ENCODE data around the gene NUP88.

The NUP88 gene

GRCh38 chr17:5419356-5419958 is at the start of gene NUP88:
Gene NUP88, minus strand, starts transcription at chr17:5419662. Its CDS starts 12 bp downstream, at chr17:5419650.
- CTCF ChIA-PET = interaction anchor here (0.7 to 1.1 kb wide), 4 partner anchors 13 to 169 kb away, joined by 3 to 10 read pairs (median 4); partner anchors contain the start of gene C1QBP
- peak; percentile 97 for DNase-seq (ENCODE audit: extremely low spot score)
- POLR2A ChIA-PET = interaction anchor here (0.6 to 1.0 kb wide), 3 partner anchors 16 to 130 kb away, joined by 3 to 4 read pairs (median 4); partner anchors contain the start of gene C1QBP
- no peak for TF ChIP-seq CTCF (IDR thresholded peaks at IDR 0.05; ENCODE audit: control extremely low read depth, extremely low read depth, low read depth, missing control alignments)

GRCh38 chr17:5468075-5468473 is 48.6 kb upstream of the NUP88 start:
- no peak for TF ChIP-seq CTCF (IDR thresholded peaks at IDR 0.05; ENCODE audit: control extremely low read depth, extremely low read depth, low read depth, missing control alignments)
- POLR2A ChIA-PET = interaction anchor here (1.9 kb wide), 1 partner anchor 18 kb away, joined by 12 read pairs; the partner anchor contains the start of genes DERL2 and MIS12
- CTCF ChIA-PET = interaction anchor here (1.8 kb wide), 1 partner anchor 29 kb away, joined by 7 read pairs; the partner anchor contains the start of gene C1QBP
- peak; percentile 34 for DNase-seq (ENCODE audit: extremely low spot score)

- CTCF ChIA-PET = interaction anchor here (1.6 to 1.8 kb wide), 2 partner anchors 28 kb away, joined by 7 to 13 read pairs; partner anchors contain the start of gene C1QBP
- no peak for DNase-seq (ENCODE audit: extremely low spot score)
- TF ChIP-seq CTCF (IDR thresholded peaks at IDR 0.05; ENCODE audit: control extremely low read depth, extremely low read depth, low read depth, missing control alignments) = no peak
- POLR2A ChIA-PET = no interaction called here
These were observed 48.0 kb upstream of the NUP88 start for GRCh38 chr17:5467416-5467815.

GRCh38 chr17:5466295-5466694 is 46.8 kb upstream of the NUP88 start:
- ChIA-PET CTCF (interaction anchor here (1.6 kb wide), 1 partner anchor 27 kb away, joined by 13 read pairs; the partner anchor contains the start of gene C1QBP), POLR2A (no interaction called here)
- DNase-seq (ENCODE audit: extremely low spot score) = no peak
- no peak for TF ChIP-seq CTCF (IDR thresholded peaks at IDR 0.05; ENCODE audit: control extremely low read depth, extremely low read depth, low read depth, missing control alignments)

GRCh38 chr17:5464717-5465507 is 45.5 kb upstream of the NUP88 start:
- POLR2A ChIA-PET = no interaction called here
- no peak for DNase-seq (ENCODE audit: extremely low spot score)
- TF ChIP-seq CTCF (IDR thresholded peaks at IDR 0.05; ENCODE audit: control extremely low read depth, extremely low read depth, low read depth, missing control alignments) = no peak
- CTCF ChIA-PET = interaction anchor here (0.9 to 2.7 kb wide), 2 partner anchors 25 to 32 kb away, joined by 4 to 16 read pairs; partner anchors contain the start of gene C1QBP

- no peak for DNase-seq (ENCODE audit: extremely low spot score)
- ChIA-PET POLR2A (interaction anchor here (0.6 kb wide), 1 partner anchor 13 kb away, joined by 3 read pairs; no protein-coding TSS in a partner anchor), CTCF (interaction anchor here (1.4 kb wide), 1 partner anchor 9 kb away, joined by 4 read pairs; no protein-coding TSS in a partner anchor)
- no peak for TF ChIP-seq CTCF (IDR thresholded peaks at IDR 0.05; ENCODE audit: control extremely low read depth, extremely low read depth, low read depth, missing control alignments)
These were observed 27.3 kb upstream of the NUP88 start for GRCh38 chr17:5446786-5447185.

Data from GM10248 (cell line).